ENCODE results near the gene PARD3.
"Not testable (repeated sequence)": the region's sequence is repeated elsewhere in the genome, so short reads cannot be mapped to it uniquely, and the experiment has no call there.

Gene PARD3

GRCh38 chr10:34403512-34403911 lies 411.6 kb downstream of the PARD3 start:
- ChIA-PET CTCF (interaction anchor here (0.6 kb wide), 1 partner anchor 54 kb away, joined by 3 read pairs; no protein-coding TSS in a partner anchor), POLR2A (ENCODE audit: low non-redundant PET) (no interaction called here)
- TF ChIP-seq CTCF (conservative IDR thresholded peaks at IDR 0.05; ENCODE audit: low read depth) = no peak
- H3K27ac ChIP-seq = no peak overlapping the region
- DNase-seq (ENCODE audit: low spot score) = no peak

- CTCF ChIA-PET = no interaction called here
- TF ChIP-seq CTCF (conservative IDR thresholded peaks at IDR 0.05; ENCODE audit: low read depth) = no peak
- DNase-seq (ENCODE audit: low spot score) = no peak
- POLR2A ChIA-PET (ENCODE audit: low non-redundant PET) = no interaction called here
- H3K27ac ChIP-seq = no peak overlapping the region
Observed at GRCh38 chr10:34400075-34400474, 415.0 kb downstream of the PARD3 start.

GRCh38 chr10:34399013-34399412 lies 416.1 kb downstream of the PARD3 start:
- no peak overlapping the region for H3K27ac ChIP-seq
- no peak for DNase-seq (ENCODE audit: low spot score)
- ChIA-PET POLR2A (ENCODE audit: low non-redundant PET) (no interaction called here), CTCF (interaction anchor here (0.6 kb wide), 1 partner anchor 138 kb away, joined by 3 read pairs; no protein-coding TSS in a partner anchor)
- no peak for TF ChIP-seq CTCF (conservative IDR thresholded peaks at IDR 0.05; ENCODE audit: low read depth)

GRCh38 chr10:34397324-34397723 lies 417.8 kb downstream of the PARD3 start:
- CTCF ChIA-PET = interaction anchor here (0.6 to 0.8 kb wide), 2 partner anchors 9 to 270 kb away, joined by 3 read pairs; no protein-coding TSS in a partner anchor
- DNase-seq (ENCODE audit: low spot score) = no peak
- no peak overlapping the region for H3K27ac ChIP-seq
- POLR2A ChIA-PET (ENCODE audit: low non-redundant PET) = no interaction called here
- no peak for TF ChIP-seq CTCF (conservative IDR thresholded peaks at IDR 0.05; ENCODE audit: low read depth)

- CTCF ChIA-PET = interaction anchor here (0.8 kb wide), 1 partner anchor 8 kb away, joined by 3 read pairs; no protein-coding TSS in a partner anchor
- no peak for DNase-seq (ENCODE audit: low spot score)
Observed at GRCh38 chr10:34396663-34397062, 418.4 kb downstream of the PARD3 start.

GRCh38 chr10:34392641-34393170 lies 422.4 kb downstream of the PARD3 start:
- TF ChIP-seq CTCF (conservative IDR thresholded peaks at IDR 0.05; ENCODE audit: low read depth) = no peak
- no peak for DNase-seq (ENCODE audit: low spot score)
- CTCF ChIA-PET = interaction anchor here (1.0 kb wide), 1 partner anchor 16 kb away, joined by 3 read pairs; no protein-coding TSS in a partner anchor
- H3K27ac ChIP-seq = no peak overlapping the region
- POLR2A ChIA-PET (ENCODE audit: low non-redundant PET) = no interaction called here

More at GRCh38 chr10:34396663-34397062, 418.4 kb downstream of the PARD3 start:
- no peak for TF ChIP-seq CTCF (conservative IDR thresholded peaks at IDR 0.05; ENCODE audit: low read depth)
- POLR2A ChIA-PET (ENCODE audit: low non-redundant PET) = no interaction called here
- no peak overlapping the region for H3K27ac ChIP-seq

GRCh38 chr10:34391168-34391567 lies 423.9 kb downstream of the PARD3 start:
- DNase-seq (ENCODE audit: low spot score); POLR2A ChIA-PET (ENCODE audit: low non-redundant PET); H3K27ac ChIP-seq: not testable (repeated sequence)
- CTCF ChIA-PET = interaction anchor here (0.7 kb wide), 2 partner anchors 111 to 266 kb away, joined by 3 to 4 read pairs; no protein-coding TSS in a partner anchor

Measured in RWPE1 (cell line).